Glutamatergic neuron (in vitro differentiated cells): Measurements from ENCODE around the gene BCL6B. TPM values are rescaled to one million over a fixed set of nuclear protein-coding genes. Genes with fewer than 3 reads are reported as not detected.
A peak's percentile ranks its signal among the peaks of the same experiment; 100 is the strongest.

Experiments
- DNase-seq: peaks from one replicate; pipeline ENCODE4 v3.0.0; 2022
- H3K27ac Mint-ChIP-seq: one replicate; pipeline ENCODE4 v1.8.0; 2020; ENCODE audit warnings: mild to moderate bottlenecking, mixed read lengths, inconsistent platforms; ENCODE audit not compliant: unreplicated experiment
- H3K27me3 Mint-ChIP-seq: one replicate; pipeline ENCODE4 v1.8.0; 2020; ENCODE audit warnings: mild to moderate bottlenecking, moderate library complexity, mixed read lengths, inconsistent platforms; ENCODE audit not compliant: unreplicated experiment
- H3K36me3 Mint-ChIP-seq: one replicate; pipeline ENCODE4 v1.8.0; 2020; ENCODE audit warnings: mild to moderate bottlenecking, mixed read lengths, inconsistent platforms; ENCODE audit not compliant: unreplicated experiment
- H3K4me1 Mint-ChIP-seq: one replicate; pipeline ENCODE4 v1.8.0; 2020; ENCODE audit warnings: mild to moderate bottlenecking, low read depth, mixed read lengths, inconsistent platforms; ENCODE audit not compliant: unreplicated experiment
- H3K4me3 Mint-ChIP-seq: one replicate; pipeline ENCODE4 v1.8.0; 2020; ENCODE audit warnings: mild to moderate bottlenecking, mixed read lengths, inconsistent platforms; ENCODE audit not compliant: unreplicated experiment
- H3K9me3 Mint-ChIP-seq: one replicate; pipeline ENCODE4 v1.8.0; 2020; ENCODE audit warnings: mild to moderate bottlenecking, moderate library complexity, mixed read lengths, inconsistent platforms; ENCODE audit not compliant: unreplicated experiment
- CTCF ChIP-seq: fragments of 200-600 bp; sonication (generic); IDR thresholded peaks from one replicate; pipeline ENCODE4 v1.5.0; 2021; ENCODE audit not compliant: partially characterized antibody, unreplicated experiment
- total RNA-seq: library from RNA; stranded (reverse); fragmentation: NEBNext Ultra II Directional; extraction: Animal tissue kit (Norgen Biotek cat#: 25700); gene quantifications from one replicate; pipeline ENCODE4 v1.2.1, GENCODE V29; 2021; ENCODE audit not compliant: unreplicated experiment

BCL6B gene
- total RNA-seq, 1 donor from 2014 or later, result not detected

GRCh38 chr17:7021993-7022778 is 664 bp upstream of the BCL6B start:
- peak; percentile 95 for TF ChIP-seq CTCF
- no peaks in the 10 kb centered on the region for H3K4me1 Mint-ChIP-seq
- H3K27ac Mint-ChIP-seq, result no peak overlapping the region
- DNase-seq, result peak; percentile 84
- H3K36me3 Mint-ChIP-seq, result no peaks in the 10 kb centered on the region
- H3K27me3 Mint-ChIP-seq, result peaks cover 13% of the 10 kb centered on the region
- no peak overlapping the region for H3K4me3 Mint-ChIP-seq
- H3K9me3 Mint-ChIP-seq, result peaks cover 6% of the 10 kb centered on the region

GRCh38 chr17:7023576-7024401 is 939 bp downstream of the BCL6B start:
- Mint-ChIP-seq H3K36me3 (no peaks in the 10 kb centered on the region), H3K27me3 (peaks cover 13% of the 10 kb centered on the region), H3K9me3 (peaks cover 6% of the 10 kb centered on the region), H3K27ac (no peak overlapping the region), H3K4me3 (peak overlapping the region; percentile 60), H3K4me1 (no peaks in the 10 kb centered on the region)
- peak; percentile 89 for DNase-seq
- no peak for TF ChIP-seq CTCF

GRCh38 chr17:7024402-7024785 is 1.5 kb downstream of the BCL6B start:
- Mint-ChIP-seq H3K4me1 (no peaks in the 10 kb centered on the region), H3K9me3 (peaks cover 6% of the 10 kb centered on the region), H3K27me3 (peaks cover 13% of the 10 kb centered on the region), H3K4me3 (no peak overlapping the region), H3K36me3 (no peaks in the 10 kb centered on the region), H3K27ac (no peak overlapping the region)
- DNase-seq, result no peak
- TF ChIP-seq CTCF, result no peak

- no peaks in the 10 kb centered on the region for H3K4me1 Mint-ChIP-seq
- H3K9me3 Mint-ChIP-seq, result peaks cover 6% of the 10 kb centered on the region
- H3K27ac Mint-ChIP-seq, result no peak overlapping the region
- DNase-seq, result no peak
- peaks cover 13% of the 10 kb centered on the region for H3K27me3 Mint-ChIP-seq
- no peaks in the 10 kb centered on the region for H3K36me3 Mint-ChIP-seq
- no peak for TF ChIP-seq CTCF
- H3K4me3 Mint-ChIP-seq, result no peak overlapping the region
These were observed 2.4 kb downstream of the BCL6B start for GRCh38 chr17:7025245-7025644.
